A673 (cell line): Measurements from ENCODE around the gene APC. TPM values are rescaled to one million over a fixed set of nuclear protein-coding genes. Genes with fewer than 3 reads are reported as not detected.

Source experiments
- BruUV-seq: library from RNA; stranded (reverse); fragments of 400-500 nt; replicated peaks from 2 replicates; lab custom pipeline; 2021; lab: Mats Ljungman, UMichigan
- CTCF ChIA-PET: fragments of 300-600 bp; sonication (Branson Sonifier 250); formaldehyde crosslinking; loops from one replicate; lab custom pipeline; 2022; ENCODE audit warnings: antibody characterized with exemption; lab: Charles Lee
- POLR2A ChIA-PET: fragments of 300-600 bp; sonication (Branson Sonifier 250); formaldehyde crosslinking; loops from one replicate; lab custom pipeline; 2022; ENCODE audit warnings: antibody characterized with exemption; ENCODE audit not compliant: low non-redundant PET; lab: Charles Lee
- DNase-seq: peaks from one replicate; pipeline ENCODE4 v3.0.0-alpha.2; 2015; ENCODE audit warnings: low spot score
- H3K27ac ChIP-seq: fragments of 200-600 bp; sonication (generic); 2 replicates; pipeline ENCODE4 v1.5.1; 2016; ENCODE audit warnings: mixed run types, low read depth, mild to moderate bottlenecking, mixed read lengths, antibody characterized with exemption, low read length; ENCODE audit not compliant: poor library complexity, severe bottlenecking
- H3K27me3 ChIP-seq: fragments of 200-600 bp; sonication (generic); replicated peaks from 2 replicates; pipeline ENCODE4 v1.6.1; 2017; ENCODE audit warnings: mixed run types, low read depth, mild to moderate bottlenecking, mixed read lengths, antibody characterized with exemption, low read length; ENCODE audit not compliant: insufficient read depth, poor library complexity
- H3K36me3 ChIP-seq: fragments of 200-600 bp; sonication (generic); 2 replicates; pipeline ENCODE4 v1.6.1; 2016; ENCODE audit warnings: mixed run types, mild to moderate bottlenecking, mixed read lengths, antibody characterized with exemption, low read length; ENCODE audit not compliant: insufficient read depth, poor library complexity, severe bottlenecking
- H3K4me1 ChIP-seq: fragments of 200-600 bp; sonication (generic); 2 replicates; pipeline ENCODE4 v1.6.1; 2017; ENCODE audit warnings: mixed run types, mild to moderate bottlenecking, mixed read lengths, antibody characterized with exemption, low read length; ENCODE audit not compliant: insufficient read depth, poor library complexity, severe bottlenecking
- H3K4me3 ChIP-seq: fragments of 200-600 bp; sonication (generic); 2 replicates; pipeline ENCODE4 v1.5.1; 2016; ENCODE audit warnings: low read depth, mixed run types, mild to moderate bottlenecking, mixed read lengths, low read length; ENCODE audit not compliant: poor library complexity, severe bottlenecking
- H3K9me3 ChIP-seq: fragments of 200-600 bp; sonication (generic); 2 replicates; pipeline ENCODE4 v1.6.1; 2016; ENCODE audit warnings: mixed run types, low read depth, mild to moderate bottlenecking, mixed read lengths, antibody characterized with exemption, low read length; ENCODE audit not compliant: poor library complexity, severe bottlenecking
- CTCF ChIP-seq: fragments of 300-800, 200-600 bp; sonication (generic); conservative IDR thresholded peaks from 2 replicates; pipeline ENCODE4 v1.5.1; 2017; ENCODE audit warnings: low read depth, mild to moderate bottlenecking, antibody characterized with exemption, low read length, moderate library complexity, mixed read lengths
- EZH2 ChIP-seq: fragments of 200-600 bp; sonication (generic); IDR thresholded peaks from 2 replicates; pipeline ENCODE4 v1.6.1; 2017; ENCODE audit warnings: borderline replicate concordance, low read depth, mild to moderate bottlenecking, mixed read lengths, antibody characterized with exemption, low read length; ENCODE audit not compliant: poor library complexity, severe bottlenecking
- intact Hi-C: fragments of 100-400 bp; cut with micrococcal nuclease; formaldehyde crosslinking; loops from one replicate; pipeline ENCODE4 v1.10.0; 2022; ENCODE audit not compliant: unreplicated experiment
- total RNA-seq: library from RNA; stranded (reverse); gene quantifications from 2 replicates; pipeline ENCODE4 v1.2.3, GENCODE V29; 2021

Gene APC
- total RNA-seq, 1 experiment from 2014 or later: 39.3 TPM

DNA sequence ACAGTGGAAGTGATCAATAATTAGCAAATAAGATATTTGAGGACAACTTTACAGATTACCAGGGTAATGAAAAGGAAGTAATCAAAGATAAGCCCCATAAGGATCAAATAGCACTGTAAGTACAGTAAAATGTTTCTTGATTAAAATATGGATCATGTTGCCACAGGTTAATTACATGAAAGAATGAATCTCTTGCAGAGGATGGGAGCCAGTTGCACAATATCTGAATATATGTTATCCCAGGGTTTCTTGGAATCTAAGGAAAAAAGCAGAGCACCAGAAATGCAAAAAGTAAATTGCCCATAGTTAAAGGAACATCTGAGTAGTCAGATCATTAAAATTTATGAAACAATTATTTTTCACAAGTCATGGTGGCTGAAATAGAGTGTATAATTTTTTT is 109.6 kb downstream of the APC start:
- intact Hi-C loops: loop anchor here (2.0 kb wide), 1 partner anchor 295 kb away; no protein-coding TSS in a partner anchor

DNA sequence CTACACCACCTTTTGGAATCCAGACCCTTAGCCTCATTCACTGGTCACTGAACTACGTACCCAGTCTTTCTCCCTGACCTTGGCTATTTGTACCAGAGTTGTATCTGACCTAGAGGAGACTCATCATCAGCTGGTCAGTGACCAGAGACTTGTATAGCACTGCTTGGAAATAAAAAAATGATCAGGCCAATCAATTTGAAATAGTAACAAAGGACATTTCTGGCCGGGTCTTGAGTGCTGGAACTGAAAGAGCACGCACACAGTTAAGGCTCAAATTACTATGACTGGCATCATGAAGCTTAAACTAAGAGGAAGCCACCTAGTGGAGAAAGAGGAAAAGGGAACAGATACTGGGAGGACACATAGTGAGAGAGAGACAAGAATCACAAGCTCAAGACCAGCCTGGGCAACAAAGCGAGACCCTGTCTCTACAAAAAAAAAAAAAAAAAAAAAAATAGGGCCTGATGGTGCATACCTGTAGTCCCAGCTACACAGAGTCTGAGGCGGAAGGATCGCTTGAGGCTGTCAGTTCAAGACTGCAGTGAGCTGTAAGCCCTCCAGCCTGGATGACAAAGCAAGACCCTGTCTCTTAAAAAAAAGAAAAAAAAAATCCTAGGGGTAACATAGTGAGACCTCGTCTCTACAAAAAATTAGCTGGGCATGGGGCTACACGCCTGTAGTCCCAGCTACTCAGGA is 110.6 kb downstream of the APC start:
- TF ChIP-seq EZH2 (no peak), CTCF (peak; percentile 81)
- BruUV-seq: no TSS peak
- no peaks in the 10 kb centered on the region for H3K27me3 ChIP-seq
- ChIA-PET POLR2A (interaction anchor here (0.6 to 0.7 kb wide), 3 partner anchors 310 to 667 kb away, joined by 3 to 5 read pairs (median 3); no protein-coding TSS in a partner anchor), CTCF (interaction anchor here (0.6 to 1.1 kb wide), 10 partner anchors 13 to 942 kb away, joined by 3 to 20 read pairs (median 8); partner anchors contain the start of genes APC and SRP19)
- H3K36me3 ChIP-seq: no peaks in the 10 kb centered on the region
- no peaks in the 10 kb centered on the region for H3K9me3 ChIP-seq
- DNase-seq: peak; percentile 82
- H3K4me3 ChIP-seq: no peak overlapping the region
- no peak overlapping the region for H3K27ac ChIP-seq
- intact Hi-C loops: no loop called here
- H3K4me1 ChIP-seq: peaks cover 10% of the 10 kb centered on the region

More for the DNA sequence above, 109.6 kb downstream of the APC start:
- H3K27me3 ChIP-seq: no peaks in the 10 kb centered on the region
- DNase-seq: no peak
- H3K4me3 ChIP-seq: no peak overlapping the region
- no peaks in the 10 kb centered on the region for H3K36me3 ChIP-seq
- POLR2A ChIA-PET: no interaction called here
- BruUV-seq: no TSS peak
- H3K9me3 ChIP-seq: no peaks in the 10 kb centered on the region
- no peak overlapping the region for H3K27ac ChIP-seq
- H3K4me1 ChIP-seq: peaks cover 10% of the 10 kb centered on the region
- CTCF ChIA-PET: no interaction called here
- TF ChIP-seq EZH2 (no peak), CTCF (no peak)

GRCh38 chr5:112849912-112850311 is 112.2 kb downstream of the APC start:
- H3K9me3 ChIP-seq: no peaks in the 10 kb centered on the region
- ChIA-PET POLR2A (no interaction called here), CTCF (no interaction called here)
- no TSS peak for BruUV-seq
- H3K36me3 ChIP-seq: no peaks in the 10 kb centered on the region
- no peak for DNase-seq
- H3K4me3 ChIP-seq: no peak overlapping the region
- peaks cover 1% of the 10 kb centered on the region for H3K27me3 ChIP-seq
- intact Hi-C loops: no loop called here
- peaks cover 10% of the 10 kb centered on the region for H3K4me1 ChIP-seq
- H3K27ac ChIP-seq: no peak overlapping the region
- TF ChIP-seq EZH2: no peak
- TF ChIP-seq CTCF: no peak
